Head of caudate nucleus (tissue), 42 donors: ENCODE measurements around the gene UPK3B.
"Not testable (repeated sequence)": the region's sequence is repeated elsewhere in the genome, so short reads cannot be mapped to it uniquely, and the experiment has no call there.

Source experiments
- DNase-seq, 42 donors: peaks; one replicate each; pipeline versions ENCODE4 v3.0.0 to v3.0.0-alpha.2; 2020 to 2021; ENCODE audit warnings: mixed read lengths in 7 of 42
- intact Hi-C: fragments of 100-400 bp; cut with DNase I; formaldehyde crosslinking; loops from one replicate; pipeline ENCODE4 v1.15.0; 2022

UPK3B gene

GRCh38 chr7:76565001-76565400, 54.6 kb downstream of the UPK3B start:
- DNase-seq, intact Hi-C loops: not testable (repeated sequence)
